Keratinocyte (primary cell): ENCODE results near the gene SLC35E2B. TPM values are rescaled to one million over a fixed set of nuclear protein-coding genes. Genes with fewer than 3 reads are reported as not detected.
"Not testable (repeated sequence)": the region's sequence is repeated elsewhere in the genome, so short reads cannot be mapped to it uniquely, and the experiment has no call there.

Source experiments
- DNase-seq: peaks from one replicate; pipeline ENCODE4 v3.0.0-alpha.2; 2011; ENCODE audit warnings: low read depth, missing footprints, low spot score
- FAIRE-seq: peaks from 2 replicates; lab custom pipeline; 2011; peaks lifted over from hg19 to GRCh38; lab: Jason Lieb, UNC
- H2AFZ ChIP-seq: 2 replicates; pipeline ENCODE4 v1.6.0; 2012; ENCODE audit warnings: low read length, control low read depth, inconsistent platforms; ENCODE audit not compliant: control insufficient read depth
- H3K27ac ChIP-seq: 2 replicates; pipeline ENCODE4 v1.5.1; 2011; ENCODE audit warnings: low read length; ENCODE audit not compliant: control insufficient read depth, insufficient read depth
- H3K27me3 ChIP-seq: 3 replicates; pipeline ENCODE4 v1.6.0; 2011; ENCODE audit warnings: low read length; ENCODE audit not compliant: control insufficient read depth, insufficient read depth; ENCODE audit errors: extremely low read depth
- H3K36me3 ChIP-seq, 2 experiments: 2 replicates in 1 of 2; 3 replicates in 1 of 2; pipeline ENCODE4 v1.5.1; 2011; ENCODE audit warnings: low read length in 2 of 2, mild to moderate bottlenecking in 1 of 2; ENCODE audit not compliant: control insufficient read depth in 2 of 2, insufficient read depth in 2 of 2; ENCODE audit errors: extremely low read depth in 1 of 2
- H3K4me1 ChIP-seq: 3 replicates; pipeline ENCODE4 v1.5.1; 2011; ENCODE audit warnings: low read length; ENCODE audit not compliant: control insufficient read depth, insufficient read depth; ENCODE audit errors: extremely low read depth
- H3K4me2 ChIP-seq: 3 replicates; pipeline ENCODE4 v1.6.0; 2011; ENCODE audit warnings: low read depth, low read length; ENCODE audit not compliant: control insufficient read depth, insufficient read depth; ENCODE audit errors: extremely low read depth
- H3K4me3 ChIP-seq, 3 experiments: fragments of 200-600 bp in 1 of 3; sonication (generic) in 1 of 3; 2 replicates in 2 of 3; 3 replicates in 1 of 3; pipeline ENCODE4 v1.5.1; 2011 to 2016; ENCODE audit warnings: low read length in 3 of 3, mild to moderate bottlenecking in 3 of 3, control low read depth in 2 of 3, inconsistent platforms in 1 of 3, low read depth in 1 of 3, mixed read lengths in 1 of 3, mixed run types in 1 of 3, moderate library complexity in 1 of 3; ENCODE audit not compliant: control insufficient read depth in 2 of 3, insufficient read depth in 2 of 3; ENCODE audit errors: extremely low read depth in 1 of 3
- H3K79me2 ChIP-seq: 2 replicates; pipeline ENCODE4 v1.6.0; 2012; ENCODE audit warnings: low read length; ENCODE audit not compliant: control insufficient read depth, insufficient read depth
- H3K9ac ChIP-seq: 3 replicates; pipeline ENCODE4 v1.6.0; 2011; ENCODE audit warnings: low read length; ENCODE audit not compliant: control insufficient read depth, insufficient read depth; ENCODE audit errors: extremely low read depth
- H3K9me1 ChIP-seq: 3 replicates; pipeline ENCODE4 v1.6.0; 2011; ENCODE audit warnings: low read length; ENCODE audit not compliant: control insufficient read depth, insufficient read depth; ENCODE audit errors: extremely low read depth
- H3K9me3 ChIP-seq: 2 replicates; pipeline ENCODE4 v1.5.1; 2012; ENCODE audit warnings: low read depth, low read length; ENCODE audit not compliant: control insufficient read depth
- H4K20me1 ChIP-seq: 3 replicates; pipeline ENCODE4 v1.6.0; 2011; ENCODE audit warnings: low read length; ENCODE audit not compliant: control insufficient read depth, insufficient read depth; ENCODE audit errors: extremely low read depth
- EZH2 ChIP-seq: IDR thresholded peaks from one replicate; pipeline ENCODE4 v1.6.1; 2012; ENCODE audit warnings: inconsistent platforms, mild to moderate bottlenecking, low read length, moderate library complexity
- dilution Hi-C: fragments of 300-500 bp; cut with MboI; formaldehyde crosslinking; loops from one replicate; pipeline ENCODE4 v1.7.0; 2020; ENCODE audit warnings: low sequenced_read_pairs; ENCODE audit not compliant: extremely low pct_ligation_motif_present
- polyA plus RNA-seq, 5 experiments: library from polyadenylated mRNA; depleted of rRNA in 3 of 5; stranded (reverse) in 3 of 5; stranded (forward) in 1 of 5; unstranded in 1 of 5; fragments of >200 nt; gene quantifications; 1 replicate in 1 of 5; 2 replicates in 3 of 5; 3 replicates in 1 of 5; pipeline versions ENCODE4 v1.2.1 to v1.2.3, GENCODE V29; 2011 to 2012; ENCODE audit warnings: missing spikeins in 2 of 5, low read depth in 1 of 5, low replicate concordance in 1 of 5
- TF ChIP-seq, protein P1 (sequence below), 3 experiments: IDR thresholded peaks in 1 of 3; conservative IDR thresholded peaks in 1 of 3; optimal IDR thresholded peaks in 1 of 3; 2 replicates in 2 of 3; 3 replicates in 1 of 3; pipeline versions ENCODE3 to v1.5.1; 2011; ENCODE audit warnings: low read length in 3 of 3, mild to moderate bottlenecking in 3 of 3, moderate library complexity in 2 of 3, control low read depth in 1 of 3, inconsistent platforms in 1 of 3; ENCODE audit not compliant: insufficient read depth in 2 of 3; ENCODE audit errors: extremely low read depth in 1 of 3

The SLC35E2B gene
- polyA plus RNA-seq, 1 donor (not counting 4 experiments of a cell fraction or from before 2014, with no cell fraction given) = 10.3 TPM

DNA sequence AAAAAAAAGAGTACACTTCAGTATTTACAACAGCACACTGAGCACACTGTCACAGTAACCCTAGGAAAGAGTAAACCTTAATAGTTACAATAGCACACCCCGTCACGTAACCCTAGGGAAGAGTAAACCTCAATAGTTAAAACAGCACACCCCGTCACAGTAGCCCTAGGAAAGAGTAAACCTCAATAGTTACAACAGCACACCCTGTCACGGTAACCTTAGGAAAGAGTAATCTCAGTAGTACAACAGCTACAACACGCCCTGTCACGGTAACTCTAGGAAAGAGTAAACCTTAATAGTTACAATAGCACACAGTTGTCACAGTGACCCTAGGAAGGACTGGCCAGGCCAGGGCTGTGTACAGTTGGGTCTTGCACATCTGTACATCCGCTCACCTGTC lies 28.6 kb upstream of the SLC35E2B start:
- Histone ChIP-seq H3K27me3 (no peaks in the 10 kb centered on the region), H3K9me1 (no peaks in the 10 kb centered on the region), H4K20me1 (no peaks in the 10 kb centered on the region), H3K27ac (no peak overlapping the region), H2AFZ (no peak overlapping the region), H3K9me3 (no peaks in the 10 kb centered on the region), H3K4me2 (no peak overlapping the region), H3K36me3 (peaks cover 13 to 19% of the 10 kb centered on the region in 2 experiments), H3K9ac (no peak overlapping the region), H3K4me1 (no peaks in the 10 kb centered on the region), H3K79me2 (peaks cover 15% of the 10 kb centered on the region), H3K4me3 (no peak overlapping the region)
- no peak for DNase-seq
- TF ChIP-seq, protein P1, sequence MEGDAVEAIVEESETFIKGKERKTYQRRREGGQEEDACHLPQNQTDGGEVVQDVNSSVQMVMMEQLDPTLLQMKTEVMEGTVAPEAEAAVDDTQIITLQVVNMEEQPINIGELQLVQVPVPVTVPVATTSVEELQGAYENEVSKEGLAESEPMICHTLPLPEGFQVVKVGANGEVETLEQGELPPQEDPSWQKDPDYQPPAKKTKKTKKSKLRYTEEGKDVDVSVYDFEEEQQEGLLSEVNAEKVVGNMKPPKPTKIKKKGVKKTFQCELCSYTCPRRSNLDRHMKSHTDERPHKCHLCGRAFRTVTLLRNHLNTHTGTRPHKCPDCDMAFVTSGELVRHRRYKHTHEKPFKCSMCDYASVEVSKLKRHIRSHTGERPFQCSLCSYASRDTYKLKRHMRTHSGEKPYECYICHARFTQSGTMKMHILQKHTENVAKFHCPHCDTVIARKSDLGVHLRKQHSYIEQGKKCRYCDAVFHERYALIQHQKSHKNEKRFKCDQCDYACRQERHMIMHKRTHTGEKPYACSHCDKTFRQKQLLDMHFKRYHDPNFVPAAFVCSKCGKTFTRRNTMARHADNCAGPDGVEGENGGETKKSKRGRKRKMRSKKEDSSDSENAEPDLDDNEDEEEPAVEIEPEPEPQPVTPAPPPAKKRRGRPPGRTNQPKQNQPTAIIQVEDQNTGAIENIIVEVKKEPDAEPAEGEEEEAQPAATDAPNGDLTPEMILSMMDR (optimal IDR thresholded peaks at IDR 0.05 in 1 of 3, IDR thresholded peaks at IDR 0.05 in 1 of 3, conservative IDR thresholded peaks at IDR 0.05 in 1 of 3; ENCODE audit: extremely low read depth in 1 of 3, insufficient read depth in 2 of 3, low read length in 3 of 3) = no peak
- TF ChIP-seq EZH2 = no peak
- dilution Hi-C loops = no loop called here
- FAIRE-seq = no peak

DNA sequence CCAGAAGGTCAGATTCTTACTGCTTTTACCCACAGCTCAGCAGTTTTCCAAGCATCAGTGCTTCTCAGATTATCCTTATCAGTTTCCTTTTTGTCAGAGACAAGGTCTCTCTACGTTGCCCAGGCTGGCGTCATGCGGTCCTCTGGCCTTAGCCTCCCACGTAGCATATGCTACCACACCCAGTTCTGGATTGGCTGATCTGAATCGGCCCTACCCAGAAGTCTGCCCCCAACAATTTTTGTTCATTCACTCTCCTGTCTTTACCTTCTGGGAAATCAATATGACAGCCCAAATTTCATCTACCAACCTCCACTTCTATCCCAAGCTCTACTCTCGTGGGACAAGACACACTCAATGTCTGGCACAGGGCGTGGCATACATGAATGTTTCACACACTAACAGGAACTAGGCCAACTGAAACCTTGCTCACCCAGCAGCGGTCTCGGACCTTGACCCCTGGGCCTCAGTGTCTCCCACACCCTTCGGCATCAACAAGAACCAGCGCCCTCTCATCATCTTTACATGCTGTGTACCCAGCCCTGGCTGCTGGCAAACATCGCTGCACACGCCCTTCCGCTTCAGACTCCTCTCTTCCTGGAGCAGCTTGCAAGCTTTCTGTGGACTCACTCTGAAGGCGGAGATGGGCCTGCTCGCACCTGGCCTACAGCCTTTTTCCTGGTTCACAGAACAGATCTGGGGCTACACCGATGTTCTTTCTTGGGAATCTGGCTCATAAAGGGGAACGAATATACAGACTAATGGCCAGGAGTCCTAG lies 22.7 kb upstream of the SLC35E2B start:
- H3K27ac ChIP-seq, H3K4me2 ChIP-seq, H3K4me3 ChIP-seq, H2AFZ ChIP-seq, H3K79me2 ChIP-seq, H3K9ac ChIP-seq, H3K27me3 ChIP-seq, H3K9me3 ChIP-seq, dilution Hi-C loops, H4K20me1 ChIP-seq, H3K9me1 ChIP-seq, FAIRE-seq, DNase-seq, H3K4me1 ChIP-seq: not testable (repeated sequence)
- peaks cover 6 to 16% of the 10 kb centered on the region in 2 experiments for H3K36me3 ChIP-seq

DNA sequence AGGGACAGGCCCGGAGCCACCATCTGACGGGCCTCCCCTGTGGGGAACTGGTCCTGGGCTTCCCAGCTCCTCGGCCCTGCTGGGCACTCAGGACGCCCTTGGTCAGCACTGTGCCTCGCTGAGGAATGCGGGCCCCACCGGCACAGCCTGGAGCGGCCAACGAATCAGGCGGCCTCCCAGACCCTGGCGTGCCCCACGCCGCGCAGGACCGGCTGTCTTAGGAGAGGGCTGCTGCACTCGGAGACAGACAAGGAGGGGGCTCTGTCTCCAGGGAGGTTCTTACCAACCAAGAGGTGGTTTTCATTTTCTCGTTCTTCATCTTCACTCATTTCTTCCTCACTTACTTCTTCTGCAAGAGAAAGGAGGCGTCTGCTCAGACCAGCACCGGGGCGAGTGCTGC lies 15.3 kb upstream of the SLC35E2B start:
- H3K27ac ChIP-seq, H3K9me3 ChIP-seq, H3K36me3 ChIP-seq, H4K20me1 ChIP-seq, H3K27me3 ChIP-seq, H3K79me2 ChIP-seq, H3K4me2 ChIP-seq, DNase-seq, H3K4me1 ChIP-seq, FAIRE-seq, dilution Hi-C loops, H3K4me3 ChIP-seq, H3K9ac ChIP-seq, H3K9me1 ChIP-seq, H2AFZ ChIP-seq: not testable (repeated sequence)

DNA sequence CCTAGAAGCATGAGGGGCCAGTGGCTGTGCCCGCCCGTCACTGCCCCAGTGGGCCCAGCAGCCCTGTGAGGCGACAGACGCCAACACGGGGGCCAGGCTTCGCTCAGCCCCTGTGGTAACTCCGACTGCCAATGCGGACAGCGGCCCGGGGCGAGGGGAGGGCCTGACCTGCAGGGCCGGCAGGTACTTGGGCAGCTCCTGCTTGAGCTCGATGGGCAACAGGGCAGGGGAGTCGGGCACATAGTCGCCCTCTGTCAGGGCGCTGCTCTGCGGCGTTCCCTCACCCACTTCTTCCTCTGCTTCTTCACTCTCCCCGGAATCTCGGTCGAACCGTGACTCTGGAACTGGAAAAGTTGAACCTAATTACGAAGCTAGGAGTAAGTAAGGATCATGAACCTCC lies 14.6 kb upstream of the SLC35E2B start:
- dilution Hi-C loops, H3K4me2 ChIP-seq, H4K20me1 ChIP-seq, H3K4me3 ChIP-seq, DNase-seq, H3K9me3 ChIP-seq, H3K9ac ChIP-seq, FAIRE-seq, H2AFZ ChIP-seq, H3K79me2 ChIP-seq, H3K9me1 ChIP-seq, H3K27ac ChIP-seq, H3K36me3 ChIP-seq, H3K27me3 ChIP-seq, H3K4me1 ChIP-seq: not testable (repeated sequence)
